K562 (cell line): Measurements from ENCODE around the gene INSL3.

Source experiments
- CBFA2T2 ChIP-seq: fragments of 450-650 bp; conservative IDR thresholded peaks from 2 replicates; pipeline ENCODE4 v1.6.1; 2017; ENCODE audit warnings: mild to moderate bottlenecking
- HDAC6 ChIP-seq: IDR thresholded peaks from 2 replicates; pipeline ENCODE4 v1.6.1; 2012; ENCODE audit warnings: low read depth, mild to moderate bottlenecking, control low read depth, inconsistent platforms, low read length, moderate library complexity
- HNRNPH1 ChIP-seq: fragments of 200-400 bp; formaldehyde crosslinking; optimal IDR thresholded peaks from 2 replicates; pipeline ENCODE3; 2017; ENCODE audit warnings: low read depth, mild to moderate bottlenecking, low read length, moderate library complexity
- PML ChIP-seq: IDR thresholded peaks from 2 replicates; pipeline ENCODE4 v1.6.1; 2012; ENCODE audit warnings: low read length, inconsistent platforms
- SMAD4 ChIP-seq: fragments of 250-450 bp; sonication (Bioruptor Pico); conservative IDR thresholded peaks from 2 replicates; pipeline ENCODE4 v1.8.0; 2021; ENCODE audit warnings: inconsistent platforms, mild to moderate bottlenecking, moderate library complexity
- ZFP30 ChIP-seq: fragments of 250-450 bp; sonication (Bioruptor Pico); IDR thresholded peaks from 2 replicates; pipeline ENCODE4 v1.8.0; 2022; ENCODE audit warnings: moderate library complexity, mild to moderate bottlenecking, inconsistent platforms, borderline replicate concordance
- ZNF586 ChIP-seq: fragments of 450-650 bp; formaldehyde crosslinking; conservative IDR thresholded peaks from 2 replicates; pipeline ENCODE4 v1.4.0; 2020; ENCODE audit warnings: mild to moderate bottlenecking, moderate library complexity
- ZNF830 ChIP-seq: fragments of 250-450 bp; sonication (Bioruptor Pico); IDR thresholded peaks from 2 replicates; pipeline ENCODE4 v1.5.0; 2021; ENCODE audit warnings: mild to moderate bottlenecking
- TF ChIP-seq, protein P1 (sequence below), 3 experiments: IDR thresholded peaks in 2 of 3; conservative IDR thresholded peaks in 1 of 3; 2 replicates each; pipeline ENCODE4 v1.5.1; 2011 to 2012; ENCODE audit warnings: low read length in 3 of 3, mild to moderate bottlenecking in 3 of 3, control low read depth in 2 of 3, improper control_type of control experiment in 1 of 3, inconsistent platforms in 1 of 3, low read depth in 1 of 3, mixed read lengths in 1 of 3, moderate library complexity in 1 of 3; ENCODE audit not compliant: insufficient read depth in 2 of 3
- TF ChIP-seq, protein P2 (sequence below): fragments of 250-450 bp; sonication (Bioruptor Pico); IDR thresholded peaks from 2 replicates; pipeline ENCODE4 v1.5.0; 2020; ENCODE audit warnings: mild to moderate bottlenecking, borderline replicate concordance
- TF ChIP-seq, protein P3 (sequence below), 2 experiments: fragments of 450-650 bp in 1 of 2; sonication (generic) in 1 of 2; formaldehyde crosslinking in 1 of 2; IDR thresholded peaks in 1 of 2; conservative IDR thresholded peaks in 1 of 2; 2 replicates each; pipeline versions ENCODE4 v1.6.1 to v1.8.1; 2016 to 2023; ENCODE audit warnings: mild to moderate bottlenecking in 2 of 2, moderate library complexity in 2 of 2, inconsistent platforms in 1 of 2, missing genetic modification reagents in 1 of 2

DNA sequence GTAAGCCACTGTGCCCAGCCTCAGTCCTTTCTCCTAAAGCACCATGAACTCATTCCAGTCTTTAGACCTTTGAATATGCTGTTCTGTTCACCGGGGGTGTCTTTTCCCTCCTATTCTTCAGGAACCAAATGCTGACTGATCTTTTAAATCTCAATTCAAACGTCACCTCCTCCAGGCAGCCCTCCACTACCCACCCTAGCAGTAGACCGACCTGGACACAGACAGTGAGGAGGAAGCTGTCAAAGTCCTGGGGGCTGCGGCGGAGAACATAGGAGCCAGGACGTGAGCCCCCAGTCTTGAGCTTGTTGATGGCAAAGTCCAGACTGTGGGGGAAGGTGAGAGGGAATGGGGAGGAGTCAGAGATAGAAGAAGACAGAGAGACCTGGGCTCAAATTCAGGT is 18.7 kb upstream of the INSL3 start:
- TF ChIP-seq, protein P1, sequence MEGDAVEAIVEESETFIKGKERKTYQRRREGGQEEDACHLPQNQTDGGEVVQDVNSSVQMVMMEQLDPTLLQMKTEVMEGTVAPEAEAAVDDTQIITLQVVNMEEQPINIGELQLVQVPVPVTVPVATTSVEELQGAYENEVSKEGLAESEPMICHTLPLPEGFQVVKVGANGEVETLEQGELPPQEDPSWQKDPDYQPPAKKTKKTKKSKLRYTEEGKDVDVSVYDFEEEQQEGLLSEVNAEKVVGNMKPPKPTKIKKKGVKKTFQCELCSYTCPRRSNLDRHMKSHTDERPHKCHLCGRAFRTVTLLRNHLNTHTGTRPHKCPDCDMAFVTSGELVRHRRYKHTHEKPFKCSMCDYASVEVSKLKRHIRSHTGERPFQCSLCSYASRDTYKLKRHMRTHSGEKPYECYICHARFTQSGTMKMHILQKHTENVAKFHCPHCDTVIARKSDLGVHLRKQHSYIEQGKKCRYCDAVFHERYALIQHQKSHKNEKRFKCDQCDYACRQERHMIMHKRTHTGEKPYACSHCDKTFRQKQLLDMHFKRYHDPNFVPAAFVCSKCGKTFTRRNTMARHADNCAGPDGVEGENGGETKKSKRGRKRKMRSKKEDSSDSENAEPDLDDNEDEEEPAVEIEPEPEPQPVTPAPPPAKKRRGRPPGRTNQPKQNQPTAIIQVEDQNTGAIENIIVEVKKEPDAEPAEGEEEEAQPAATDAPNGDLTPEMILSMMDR (IDR thresholded peaks at IDR 0.05 in 2 of 3, conservative IDR thresholded peaks at IDR 0.05 in 1 of 3; ENCODE audit: insufficient read depth in 2 of 3, low read depth in 1 of 3, low read length in 3 of 3), result no peak
- TF ChIP-seq ZNF586 (CRISPR knock-in tag) (no peak), HNRNPH1 (no peak), ZFP30 (CRISPR knock-in tag) (no peak), ZNF830 (CRISPR knock-in tag) (no peak), PML (no peak), HDAC6 (no peak), SMAD4 (CRISPR knock-in tag) (no peak), CBFA2T2 (no peak)
- TF ChIP-seq, protein P2, sequence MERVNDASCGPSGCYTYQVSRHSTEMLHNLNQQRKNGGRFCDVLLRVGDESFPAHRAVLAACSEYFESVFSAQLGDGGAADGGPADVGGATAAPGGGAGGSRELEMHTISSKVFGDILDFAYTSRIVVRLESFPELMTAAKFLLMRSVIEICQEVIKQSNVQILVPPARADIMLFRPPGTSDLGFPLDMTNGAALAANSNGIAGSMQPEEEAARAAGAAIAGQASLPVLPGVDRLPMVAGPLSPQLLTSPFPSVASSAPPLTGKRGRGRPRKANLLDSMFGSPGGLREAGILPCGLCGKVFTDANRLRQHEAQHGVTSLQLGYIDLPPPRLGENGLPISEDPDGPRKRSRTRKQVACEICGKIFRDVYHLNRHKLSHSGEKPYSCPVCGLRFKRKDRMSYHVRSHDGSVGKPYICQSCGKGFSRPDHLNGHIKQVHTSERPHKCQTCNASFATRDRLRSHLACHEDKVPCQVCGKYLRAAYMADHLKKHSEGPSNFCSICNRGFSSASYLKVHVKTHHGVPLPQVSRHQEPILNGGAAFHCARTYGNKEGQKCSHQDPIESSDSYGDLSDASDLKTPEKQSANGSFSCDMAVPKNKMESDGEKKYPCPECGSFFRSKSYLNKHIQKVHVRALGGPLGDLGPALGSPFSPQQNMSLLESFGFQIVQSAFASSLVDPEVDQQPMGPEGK (CRISPR knock-in tag), result no peak
- TF ChIP-seq, protein P3, sequence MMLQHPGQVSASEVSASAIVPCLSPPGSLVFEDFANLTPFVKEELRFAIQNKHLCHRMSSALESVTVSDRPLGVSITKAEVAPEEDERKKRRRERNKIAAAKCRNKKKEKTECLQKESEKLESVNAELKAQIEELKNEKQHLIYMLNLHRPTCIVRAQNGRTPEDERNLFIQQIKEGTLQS (IDR thresholded peaks at IDR 0.05), result no peak
- TF ChIP-seq, protein P3 (CRISPR knock-in tag; conservative IDR thresholded peaks at IDR 0.05), result no peak
